ENCODE data around the gene WDPCP.
"Not testable (repeated sequence)": the region's sequence is repeated elsewhere in the genome, so short reads cannot be mapped to it uniquely, and the experiment has no call there.

WDPCP gene

GRCh38 chr2:63444565-63445288 lies 143.6 kb downstream of the WDPCP start:
- no peak for DNase-seq (ENCODE audit: low read depth)

- peak; percentile 4 for DNase-seq (ENCODE audit: low read depth)
These were observed 147.7 kb downstream of the WDPCP start for GRCh38 chr2:63440612-63441011.

GRCh38 chr2:63438181-63438580 lies 150.1 kb downstream of the WDPCP start:
- no peak for DNase-seq (ENCODE audit: low read depth)

GRCh38 chr2:63436488-63436887 lies 151.8 kb downstream of the WDPCP start:
- no peak for DNase-seq (ENCODE audit: low read depth)

GRCh38 chr2:63435070-63435469 lies 153.2 kb downstream of the WDPCP start:
- DNase-seq (ENCODE audit: low read depth): no peak

- DNase-seq (ENCODE audit: low read depth): no peak
These were observed 154.0 kb downstream of the WDPCP start for GRCh38 chr2:63434024-63435001.

- DNase-seq (ENCODE audit: low read depth): no peak
These were observed 155.9 kb downstream of the WDPCP start for GRCh38 chr2:63432373-63432772.

GRCh38 chr2:63425606-63426005 lies 162.7 kb downstream of the WDPCP start:
- no peak for DNase-seq (ENCODE audit: low read depth)

GRCh38 chr2:63425079-63425416 lies 163.2 kb downstream of the WDPCP start:
- no peak for DNase-seq (ENCODE audit: low read depth)

GRCh38 chr2:63424329-63425078 lies 163.8 kb downstream of the WDPCP start:
- DNase-seq (ENCODE audit: low read depth): no peak

GRCh38 chr2:63422556-63422955 lies 165.7 kb downstream of the WDPCP start:
- DNase-seq (ENCODE audit: low read depth): no peak

- no peak for DNase-seq (ENCODE audit: low read depth)
These were observed 179.7 kb downstream of the WDPCP start for GRCh38 chr2:63408530-63408929.

- no peak for DNase-seq (ENCODE audit: low read depth)
These were observed 181.6 kb downstream of the WDPCP start for GRCh38 chr2:63406641-63407040.

- no peak for DNase-seq (ENCODE audit: low read depth)
These were observed 184.5 kb downstream of the WDPCP start for GRCh38 chr2:63403820-63404219.

- DNase-seq (ENCODE audit: low read depth): not testable (repeated sequence)
These were observed 185.4 kb downstream of the WDPCP start for GRCh38 chr2:63402889-63403288.

GRCh38 chr2:63399156-63399555 lies 189.1 kb downstream of the WDPCP start:
- DNase-seq (ENCODE audit: low read depth): no peak

- DNase-seq (ENCODE audit: low read depth): no peak
These were observed 208.8 kb downstream of the WDPCP start for GRCh38 chr2:63379451-63379850.

- DNase-seq (ENCODE audit: low read depth): no peak
These were observed 209.7 kb downstream of the WDPCP start for GRCh38 chr2:63378589-63378988.

GRCh38 chr2:63374341-63374740 lies 213.9 kb downstream of the WDPCP start:
- DNase-seq (ENCODE audit: low read depth): no peak

- DNase-seq (ENCODE audit: low read depth): no peak
These were observed 215.7 kb downstream of the WDPCP start for GRCh38 chr2:63372549-63372948.

GRCh38 chr2:63369146-63369545 lies 219.1 kb downstream of the WDPCP start:
- no peak for DNase-seq (ENCODE audit: low read depth)

GRCh38 chr2:63364866-63365265 lies 223.4 kb downstream of the WDPCP start:
- no peak for DNase-seq (ENCODE audit: low read depth)

GRCh38 chr2:63357722-63358121 lies 230.6 kb downstream of the WDPCP start:
- DNase-seq (ENCODE audit: low read depth): not testable (repeated sequence)

Measured in stimulated activated CD4-positive, alpha-beta T cell treated with anti-CD3 and anti-CD28 coated beads, Interleukin-2, amount 100 ng/mL, for 4 hours (primary cell).